Lower leg skin (tissue), 4 donors: ENCODE measurements around the gene RYR2. TPM values are rescaled to one million over a fixed set of nuclear protein-coding genes. Genes with fewer than 3 reads are reported as not detected.
"Not testable (repeated sequence)": the region's sequence is repeated elsewhere in the genome, so short reads cannot be mapped to it uniquely, and the experiment has no call there.

ENCODE experiments used
- DNase-seq, 2 donors: peaks; one replicate each; pipeline ENCODE4 v3.0.0-alpha.2; 2019; ENCODE audit warnings: low spot score in 2 of 2
- H3K4me3 ChIP-seq: fragments of 200-600 bp; sonication (generic); 2 replicates; pipeline ENCODE4 v1.5.1; 2017; ENCODE audit warnings: mild to moderate bottlenecking, low read depth; ENCODE audit not compliant: poor library complexity, severe bottlenecking
- POLR2A ChIP-seq, 2 donors: fragments of 450-650 bp; IDR thresholded peaks; one replicate each; pipeline ENCODE4 v1.6.1; 2016 to 2017; ENCODE audit warnings: antibody characterized with exemption in 2 of 2, mild to moderate bottlenecking in 1 of 2, moderate library complexity in 1 of 2
- WGBS, 2 donors: methylation state at CpG; one replicate each; pipeline ENCODE4 v1.1.5; 2018; 5-methylcytosine and 5-hydroxymethylcytosine counted together
- intact Hi-C: fragments of 100-400 bp; cut with DNase I; formaldehyde crosslinking; loops from one replicate; pipeline ENCODE4 v1.15.0; 2023; ENCODE audit warnings: low total_unique reads
- total RNA-seq, 4 donors: library from RNA; depleted of rRNA; stranded (reverse); fragments of >200 nt; gene quantifications; one replicate each; pipeline ENCODE4 v1.1.0, GENCODE V29; 2016
- TF ChIP-seq, protein P1 (sequence below), 3 donors: fragments of 450-650 bp; IDR thresholded peaks; one replicate each; pipeline ENCODE4 v1.5.1; 2016; ENCODE audit warnings: antibody characterized with exemption in 3 of 3, mild to moderate bottlenecking in 3 of 3, moderate library complexity in 2 of 3

RYR2 gene
- total RNA-seq, 4 donors from 2014 or later, result 0.19 to 0.97 (median 0.66) TPM

DNA sequence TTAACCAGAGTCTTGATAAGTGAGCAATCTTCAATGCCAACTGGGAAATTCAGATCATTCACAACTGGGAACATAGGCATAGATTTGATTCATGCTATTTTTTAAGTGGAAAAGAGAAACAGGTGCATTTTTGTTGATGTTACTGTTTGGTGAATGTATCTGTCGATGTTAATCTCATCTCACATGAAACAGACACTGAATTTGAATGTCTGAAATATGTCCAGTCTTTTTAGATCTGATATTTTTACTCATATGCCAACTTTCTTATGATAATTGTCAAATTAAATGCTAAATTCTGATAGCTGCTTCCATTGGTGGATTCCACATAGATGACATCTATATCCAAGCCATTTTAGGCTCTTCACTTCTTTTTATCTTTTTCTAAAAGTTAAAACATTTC is 213.1 kb downstream of the RYR2 start:
- 63 to 86% methylated on average over 1 of the region's 1 CpG for WGBS, 2 donors
- DNase-seq, result no peak
- intact Hi-C loops, result no loop called here
- TF ChIP-seq, protein P1, sequence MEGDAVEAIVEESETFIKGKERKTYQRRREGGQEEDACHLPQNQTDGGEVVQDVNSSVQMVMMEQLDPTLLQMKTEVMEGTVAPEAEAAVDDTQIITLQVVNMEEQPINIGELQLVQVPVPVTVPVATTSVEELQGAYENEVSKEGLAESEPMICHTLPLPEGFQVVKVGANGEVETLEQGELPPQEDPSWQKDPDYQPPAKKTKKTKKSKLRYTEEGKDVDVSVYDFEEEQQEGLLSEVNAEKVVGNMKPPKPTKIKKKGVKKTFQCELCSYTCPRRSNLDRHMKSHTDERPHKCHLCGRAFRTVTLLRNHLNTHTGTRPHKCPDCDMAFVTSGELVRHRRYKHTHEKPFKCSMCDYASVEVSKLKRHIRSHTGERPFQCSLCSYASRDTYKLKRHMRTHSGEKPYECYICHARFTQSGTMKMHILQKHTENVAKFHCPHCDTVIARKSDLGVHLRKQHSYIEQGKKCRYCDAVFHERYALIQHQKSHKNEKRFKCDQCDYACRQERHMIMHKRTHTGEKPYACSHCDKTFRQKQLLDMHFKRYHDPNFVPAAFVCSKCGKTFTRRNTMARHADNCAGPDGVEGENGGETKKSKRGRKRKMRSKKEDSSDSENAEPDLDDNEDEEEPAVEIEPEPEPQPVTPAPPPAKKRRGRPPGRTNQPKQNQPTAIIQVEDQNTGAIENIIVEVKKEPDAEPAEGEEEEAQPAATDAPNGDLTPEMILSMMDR (IDR thresholded peaks at IDR 0.05), result no peak
- no peak for TF ChIP-seq POLR2A (IDR thresholded peaks at IDR 0.05)
- H3K4me3 ChIP-seq, result no peak overlapping the region

DNA sequence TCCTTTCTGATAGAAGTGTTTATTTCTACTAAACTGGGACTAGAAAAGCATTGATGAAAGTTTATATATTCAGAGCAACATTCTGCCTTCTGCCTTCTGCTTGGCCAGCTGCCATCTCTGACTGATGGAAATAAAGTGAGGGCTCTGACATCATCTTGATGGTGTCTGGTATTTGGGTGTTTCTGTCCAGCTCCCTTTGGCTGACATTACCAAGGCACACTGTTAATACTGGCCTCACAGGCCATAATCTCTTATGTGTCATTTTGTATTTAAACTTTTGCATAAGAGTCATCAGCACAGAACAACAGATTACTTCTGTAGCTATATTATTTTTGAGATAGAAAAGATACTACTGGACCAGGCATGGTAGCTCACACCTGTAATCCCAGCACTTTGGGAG is 216.9 kb downstream of the RYR2 start:
- TF ChIP-seq, protein P1 (IDR thresholded peaks at IDR 0.05), result no peak
- no peak for TF ChIP-seq POLR2A (IDR thresholded peaks at IDR 0.05)
- H3K4me3 ChIP-seq, result no peak overlapping the region
- DNase-seq, result no peak
- intact Hi-C loops, result no loop called here

DNA sequence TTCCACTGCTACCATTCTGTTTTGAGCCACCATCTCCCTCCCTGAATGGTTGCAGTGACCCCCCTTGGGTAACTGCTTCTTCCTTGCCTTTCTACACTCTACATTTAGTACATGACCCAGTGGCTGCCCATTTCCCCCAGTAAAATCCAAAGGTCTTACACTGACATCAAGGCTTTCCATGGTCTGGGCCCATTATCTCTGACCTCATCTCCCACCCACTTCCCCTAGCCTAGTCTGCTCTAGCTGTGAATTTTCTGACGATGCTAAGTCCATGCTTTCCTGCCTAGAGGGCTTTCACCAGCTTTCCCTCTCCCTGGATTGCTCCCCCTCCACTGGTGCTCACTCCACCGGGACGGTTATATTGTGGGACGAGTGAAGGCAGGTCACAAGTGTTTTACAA is 219.2 kb downstream of the RYR2 start:
- no peak overlapping the region for H3K4me3 ChIP-seq
- TF ChIP-seq, protein P1 (IDR thresholded peaks at IDR 0.05), result no peak
- TF ChIP-seq POLR2A (IDR thresholded peaks at IDR 0.05), result no peak
- intact Hi-C loops, result no loop called here
- WGBS, 2 donors, result 74 to 75% methylated on average over 4 of the region's 4 CpGs
- no peak for DNase-seq

DNA sequence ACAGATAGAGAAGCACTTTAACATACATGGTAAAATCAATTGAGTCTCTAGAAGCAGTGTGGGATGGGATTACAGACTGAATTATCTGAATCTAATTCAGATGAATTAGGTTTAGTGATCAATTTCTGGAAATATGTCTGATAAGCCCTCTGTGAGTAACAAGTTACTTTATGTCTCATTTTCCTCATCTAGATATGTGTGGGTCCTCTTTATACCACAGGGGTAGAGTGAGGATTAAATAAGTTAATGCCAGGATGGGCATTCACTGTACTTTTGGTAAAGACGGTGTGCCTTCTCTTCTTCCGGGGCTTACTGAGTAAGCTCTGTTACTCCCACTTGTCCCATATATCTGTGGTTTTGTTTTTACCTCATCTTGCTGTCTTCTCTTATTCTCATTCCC is 225.8 kb downstream of the RYR2 start:
- H3K4me3 ChIP-seq, result no peak overlapping the region
- 85 to 86% methylated on average over 2 of the region's 2 CpGs for WGBS, 2 donors
- no peak for TF ChIP-seq POLR2A (IDR thresholded peaks at IDR 0.05)
- TF ChIP-seq, protein P1 (IDR thresholded peaks at IDR 0.05), result no peak
- no peak for DNase-seq
- intact Hi-C loops, result no loop called here

DNA sequence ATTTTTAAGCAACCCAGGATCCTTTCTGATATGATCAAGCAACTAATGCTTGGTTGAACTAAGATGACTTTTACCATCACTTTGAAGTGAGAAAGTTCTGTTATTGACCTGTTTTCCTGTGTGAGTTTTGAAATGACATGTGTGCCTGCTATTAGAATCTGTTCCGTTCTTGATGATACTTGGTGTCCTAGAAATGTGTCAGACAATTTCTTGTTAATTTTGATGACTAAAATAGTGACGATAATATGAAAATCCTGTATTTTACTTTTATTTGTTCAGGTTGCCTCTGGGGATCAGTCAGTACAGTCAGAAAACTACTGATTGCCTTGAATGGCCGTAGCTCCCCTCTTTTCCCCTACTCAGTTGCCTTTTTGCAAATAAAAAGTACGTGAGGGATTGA is 228.0 kb downstream of the RYR2 start:
- intact Hi-C loops, result no loop called here
- TF ChIP-seq, protein P1 (IDR thresholded peaks at IDR 0.05), result no peak
- no peak for TF ChIP-seq POLR2A (IDR thresholded peaks at IDR 0.05)
- DNase-seq, result no peak
- WGBS, 2 donors, result 63 to 65% methylated on average over 4 of the region's 4 CpGs
- H3K4me3 ChIP-seq, result no peak overlapping the region

DNA sequence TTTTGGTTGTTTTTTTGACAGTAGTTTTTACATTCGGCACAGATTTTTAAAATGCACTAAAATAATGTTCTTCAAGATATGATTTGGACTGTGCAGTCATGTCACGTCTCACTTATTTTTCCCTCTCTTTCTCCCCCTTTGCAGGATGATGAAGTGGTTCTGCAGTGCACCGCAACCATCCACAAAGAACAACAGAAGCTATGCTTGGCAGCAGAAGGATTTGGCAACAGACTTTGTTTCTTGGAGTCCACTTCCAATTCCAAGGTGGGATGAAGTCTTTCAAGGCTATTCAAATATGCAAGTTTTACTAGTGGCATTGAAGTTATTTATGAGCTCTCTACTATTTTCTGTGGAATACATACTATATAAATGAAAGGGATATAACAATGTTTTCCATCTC is 228.4 kb downstream of the RYR2 start:
- TF ChIP-seq POLR2A (IDR thresholded peaks at IDR 0.05), result no peak
- TF ChIP-seq, protein P1 (IDR thresholded peaks at IDR 0.05), result no peak
- intact Hi-C loops, result no loop called here
- WGBS, 2 donors, result 86 to 90% methylated on average over 3 of the region's 3 CpGs
- no peak for DNase-seq
- H3K4me3 ChIP-seq, result no peak overlapping the region

DNA sequence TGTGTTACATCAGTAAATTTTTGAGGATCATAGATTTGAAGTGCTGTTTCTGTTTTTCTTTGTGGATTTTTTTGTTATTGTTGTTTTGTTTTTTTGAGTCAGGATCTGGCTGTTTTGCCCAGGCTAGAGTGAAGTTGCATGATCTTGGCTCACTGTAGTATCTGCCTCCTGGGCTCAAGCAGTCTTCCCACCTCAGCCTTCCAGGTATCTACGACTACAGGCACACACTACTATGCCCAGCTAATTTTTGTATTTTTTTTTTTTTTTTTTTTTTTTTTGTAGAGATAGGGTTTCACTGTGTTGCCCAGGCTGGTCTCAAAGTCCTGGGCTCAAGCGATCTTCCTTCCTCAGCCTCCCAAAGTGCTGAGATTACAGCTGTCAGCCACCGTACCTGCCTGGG is 236.0 kb downstream of the RYR2 start:
- WGBS, 2 donors, result 49 to 51% methylated on average over 3 of the region's 3 CpGs
- DNase-seq, intact Hi-C loops, H3K4me3 ChIP-seq: not testable (repeated sequence)
